ENCODE results near the gene STX3. TPM values are rescaled to one million over a fixed set of nuclear protein-coding genes. Genes with fewer than 3 reads are reported as not detected.
A peak's percentile ranks its signal among the peaks of the same experiment; 100 is the strongest.

The STX3 gene
- total and polyA plus RNA-seq, 2 of the 13 experiments (the other 11 are each of a cell fraction or from before 2014, with no cell fraction given): 16.5 to 24.0 TPM

DNA sequence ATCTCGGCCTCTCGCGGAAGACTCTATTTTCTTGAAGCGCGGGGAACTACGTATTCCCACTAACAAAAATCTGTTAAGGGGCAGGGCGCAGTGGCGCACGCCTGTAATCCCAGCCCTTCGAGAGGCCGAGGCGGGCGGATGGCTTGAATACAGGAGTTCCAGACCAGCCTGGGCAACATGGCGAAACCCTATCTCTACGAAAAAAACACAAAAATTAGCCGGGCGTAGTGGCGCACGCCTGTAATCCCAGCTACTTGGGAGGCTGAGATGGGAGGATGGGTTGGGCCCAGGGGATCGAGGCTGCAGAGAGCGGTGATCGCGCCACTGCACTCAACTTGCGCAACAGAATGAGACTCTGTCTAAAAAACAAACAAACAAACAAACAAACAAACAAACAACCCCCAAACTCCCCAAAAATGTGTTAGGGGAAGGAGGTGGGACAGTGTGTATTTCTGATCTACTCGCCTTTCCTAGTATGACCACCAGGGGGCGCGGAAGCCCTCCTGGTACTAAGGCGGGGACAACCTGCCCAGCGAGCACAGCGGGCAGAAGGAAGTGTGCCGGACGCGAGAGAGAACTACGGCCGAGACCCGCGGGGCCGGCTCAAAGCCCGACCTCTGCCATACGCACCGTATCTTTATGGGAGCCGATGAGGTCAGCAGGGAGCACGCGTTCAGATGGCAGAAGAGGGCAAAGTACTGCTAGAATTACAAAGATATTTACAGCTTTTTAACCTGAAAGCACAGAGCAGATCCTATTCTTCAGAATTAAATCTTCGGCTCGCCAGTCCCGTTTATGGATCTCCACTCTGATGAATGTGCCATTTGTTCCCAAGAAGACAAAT lies 1.3 kb upstream of the STX3 start (continued):
- TF ChIP-seq ZNF781 (CRISPR knock-in tag; IDR thresholded peaks at IDR 0.05; ENCODE audit: borderline replicate concordance, not compliant biosample characterization) (peak; percentile 60), ZNF367 (CRISPR knock-in tag; IDR thresholded peaks at IDR 0.05; ENCODE audit: borderline replicate concordance) (no peak), RFXAP (CRISPR knock-in tag; IDR thresholded peaks at IDR 0.05; ENCODE audit: borderline replicate concordance) (no peak), SNAI1 (CRISPR knock-in tag; IDR thresholded peaks at IDR 0.05; ENCODE audit: borderline replicate concordance) (peak; percentile 45; the same call in 1 of the 2 replicates), POLR2AphosphoS2 (IDR thresholded peaks at IDR 0.05; ENCODE audit: low read depth, low read length) (no peak), GTF3A (CRISPR knock-in tag; conservative IDR thresholded peaks at IDR 0.05) (no peak), ZNF33A (CRISPR knock-in tag; IDR thresholded peaks at IDR 0.05; ENCODE audit: borderline replicate concordance) (no peak), SAP130 (CRISPR knock-in tag; IDR thresholded peaks at IDR 0.05; ENCODE audit: low read depth) (peak; percentile 70), TARDBP (CRISPR knock-in tag; IDR thresholded peaks at IDR 0.05) (no peak), KLF15 (CRISPR knock-in tag; IDR thresholded peaks at IDR 0.05; ENCODE audit: borderline replicate concordance) (no peak), NCOA5 (CRISPR knock-in tag; IDR thresholded peaks at IDR 0.05) (no peak), STAG1 (CRISPR knock-in tag; IDR thresholded peaks at IDR 0.05) (peak; percentile 84), ZNF33B (CRISPR knock-in tag; IDR thresholded peaks at IDR 0.05) (no peak), AKAP8 (CRISPR knock-in tag; IDR thresholded peaks at IDR 0.05) (no peak), NR1H2 (CRISPR knock-in tag; IDR thresholded peaks at IDR 0.05; ENCODE audit: borderline replicate concordance, low read depth) (no peak), ZBTB3 (CRISPR knock-in tag; IDR thresholded peaks at IDR 0.05; ENCODE audit: borderline replicate concordance, low read depth) (no peak)
- TF ChIP-seq, protein P1, sequence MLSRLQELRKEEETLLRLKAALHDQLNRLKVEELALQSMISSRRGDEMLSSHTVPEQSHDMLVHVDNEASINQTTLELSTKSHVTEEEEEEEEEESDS (CRISPR knock-in tag; IDR thresholded peaks at IDR 0.05; ENCODE audit: borderline replicate concordance): no peak
- TF ChIP-seq, protein P2, sequence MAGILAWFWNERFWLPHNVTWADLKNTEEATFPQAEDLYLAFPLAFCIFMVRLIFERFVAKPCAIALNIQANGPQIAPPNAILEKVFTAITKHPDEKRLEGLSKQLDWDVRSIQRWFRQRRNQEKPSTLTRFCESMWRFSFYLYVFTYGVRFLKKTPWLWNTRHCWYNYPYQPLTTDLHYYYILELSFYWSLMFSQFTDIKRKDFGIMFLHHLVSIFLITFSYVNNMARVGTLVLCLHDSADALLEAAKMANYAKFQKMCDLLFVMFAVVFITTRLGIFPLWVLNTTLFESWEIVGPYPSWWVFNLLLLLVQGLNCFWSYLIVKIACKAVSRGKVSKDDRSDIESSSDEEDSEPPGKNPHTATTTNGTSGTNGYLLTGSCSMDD (CRISPR knock-in tag; IDR thresholded peaks at IDR 0.05): no peak
- TF ChIP-seq, protein P3, sequence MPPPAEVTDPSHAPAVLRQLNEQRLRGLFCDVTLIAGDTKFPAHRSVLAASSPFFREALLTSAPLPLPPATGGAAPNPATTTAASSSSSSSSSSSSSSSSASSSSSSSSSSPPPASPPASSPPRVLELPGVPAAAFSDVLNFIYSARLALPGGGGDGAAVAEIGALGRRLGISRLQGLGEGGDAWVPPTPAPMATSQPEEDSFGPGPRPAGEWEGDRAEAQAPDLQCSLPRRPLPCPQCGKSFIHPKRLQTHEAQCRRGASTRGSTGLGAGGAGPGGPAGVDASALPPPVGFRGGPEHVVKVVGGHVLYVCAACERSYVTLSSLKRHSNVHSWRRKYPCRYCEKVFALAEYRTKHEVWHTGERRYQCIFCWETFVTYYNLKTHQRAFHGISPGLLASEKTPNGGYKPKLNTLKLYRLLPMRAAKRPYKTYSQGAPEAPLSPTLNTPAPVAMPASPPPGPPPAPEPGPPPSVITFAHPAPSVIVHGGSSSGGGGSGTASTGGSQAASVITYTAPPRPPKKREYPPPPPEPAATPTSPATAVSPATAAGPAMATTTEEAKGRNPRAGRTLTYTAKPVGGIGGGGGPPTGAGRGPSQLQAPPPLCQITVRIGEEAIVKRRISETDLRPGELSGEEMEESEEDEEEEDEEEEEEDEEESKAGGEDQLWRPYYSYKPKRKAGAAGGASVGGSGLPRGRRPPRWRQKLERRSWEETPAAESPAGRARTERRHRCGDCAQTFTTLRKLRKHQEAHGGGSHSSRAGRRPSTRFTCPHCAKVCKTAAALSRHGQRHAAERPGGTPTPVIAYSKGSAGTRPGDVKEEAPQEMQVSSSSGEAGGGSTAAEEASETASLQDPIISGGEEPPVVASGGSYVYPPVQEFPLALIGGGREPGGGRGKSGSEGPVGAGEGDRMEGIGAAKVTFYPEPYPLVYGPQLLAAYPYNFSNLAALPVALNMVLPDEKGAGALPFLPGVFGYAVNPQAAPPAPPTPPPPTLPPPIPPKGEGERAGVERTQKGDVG (CRISPR knock-in tag; IDR thresholded peaks at IDR 0.05; ENCODE audit: borderline replicate concordance): 0 out of 2 replicates have a peak, but pooled peaks have one; percentile 23
- TF ChIP-seq, protein P4, sequence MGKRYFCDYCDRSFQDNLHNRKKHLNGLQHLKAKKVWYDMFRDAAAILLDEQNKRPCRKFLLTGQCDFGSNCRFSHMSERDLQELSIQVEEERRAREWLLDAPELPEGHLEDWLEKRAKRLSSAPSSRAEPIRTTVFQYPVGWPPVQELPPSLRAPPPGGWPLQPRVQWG (CRISPR knock-in tag; IDR thresholded peaks at IDR 0.05; ENCODE audit: borderline replicate concordance, low read depth): no peak
- TF ChIP-seq, protein P5, sequence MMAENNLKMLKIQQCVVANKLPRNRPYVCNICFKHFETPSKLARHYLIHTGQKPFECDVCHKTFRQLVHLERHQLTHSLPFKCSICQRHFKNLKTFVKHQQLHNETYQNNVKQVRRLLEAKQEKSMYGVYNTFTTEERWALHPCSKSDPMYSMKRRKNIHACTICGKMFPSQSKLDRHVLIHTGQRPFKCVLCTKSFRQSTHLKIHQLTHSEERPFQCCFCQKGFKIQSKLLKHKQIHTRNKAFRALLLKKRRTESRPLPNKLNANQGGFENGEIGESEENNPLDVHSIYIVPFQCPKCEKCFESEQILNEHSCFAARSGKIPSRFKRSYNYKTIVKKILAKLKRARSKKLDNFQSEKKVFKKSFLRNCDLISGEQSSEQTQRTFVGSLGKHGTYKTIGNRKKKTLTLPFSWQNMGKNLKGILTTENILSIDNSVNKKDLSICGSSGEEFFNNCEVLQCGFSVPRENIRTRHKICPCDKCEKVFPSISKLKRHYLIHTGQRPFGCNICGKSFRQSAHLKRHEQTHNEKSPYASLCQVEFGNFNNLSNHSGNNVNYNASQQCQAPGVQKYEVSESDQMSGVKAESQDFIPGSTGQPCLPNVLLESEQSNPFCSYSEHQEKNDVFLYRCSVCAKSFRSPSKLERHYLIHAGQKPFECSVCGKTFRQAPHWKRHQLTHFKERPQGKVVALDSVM (CRISPR knock-in tag; IDR thresholded peaks at IDR 0.05): peak; percentile 56
